NCI-H146 treated with DMSO at 0.1 percent for 48 hours (cell line): Measurements from ENCODE around the gene KRTAP4-3.
"Not testable (repeated sequence)": the region's sequence is repeated elsewhere in the genome, so short reads cannot be mapped to it uniquely, and the experiment has no call there.

Experiments used
- DNase-seq: peaks from one replicate; lab custom pipeline; 2025; ENCODE audit not compliant: unreplicated experiment; lab: John Stamatoyannopoulos, UW

KRTAP4-3 gene

DNA sequence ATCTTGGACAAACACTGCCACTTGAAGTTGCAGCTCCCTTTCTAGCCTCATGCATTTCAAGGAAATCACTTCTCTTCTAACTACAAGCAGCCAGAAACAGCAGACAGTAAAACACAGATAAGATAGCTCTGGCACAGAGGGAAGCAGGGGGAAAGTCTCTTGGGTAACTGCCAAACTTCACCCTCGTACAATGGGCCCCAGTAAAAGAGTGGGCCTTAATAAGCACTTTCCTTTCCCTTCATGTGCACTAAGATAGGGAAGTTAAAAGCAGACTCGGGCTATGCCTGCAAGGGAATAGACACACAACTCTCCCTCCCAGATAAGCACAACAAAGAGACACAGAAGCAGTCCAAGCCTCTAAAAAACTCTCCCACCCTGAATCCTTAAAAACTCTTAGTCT, 14.2 kb downstream of the KRTAP4-3 start:
- DNase-seq = no peak

DNA sequence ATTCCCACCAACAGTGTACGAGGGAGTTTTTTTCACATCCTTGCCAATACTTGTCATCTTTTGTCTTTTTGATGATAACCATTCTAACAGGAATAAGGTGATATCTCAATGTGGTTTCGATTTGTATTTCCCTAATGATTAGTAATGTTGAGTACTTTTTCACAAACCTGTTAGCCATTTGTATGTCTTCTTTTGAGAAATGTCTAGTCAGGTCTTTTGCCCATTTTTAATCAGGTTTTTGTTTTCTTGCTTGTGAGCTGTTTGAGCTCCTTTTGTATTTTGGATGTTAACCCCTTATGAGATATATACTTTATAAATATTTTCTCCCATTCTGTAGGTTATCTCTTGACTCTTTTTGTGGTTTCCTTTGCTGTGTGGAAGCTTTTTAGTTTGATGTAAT, 16.5 kb downstream of the KRTAP4-3 start:
- no peak for DNase-seq

DNA sequence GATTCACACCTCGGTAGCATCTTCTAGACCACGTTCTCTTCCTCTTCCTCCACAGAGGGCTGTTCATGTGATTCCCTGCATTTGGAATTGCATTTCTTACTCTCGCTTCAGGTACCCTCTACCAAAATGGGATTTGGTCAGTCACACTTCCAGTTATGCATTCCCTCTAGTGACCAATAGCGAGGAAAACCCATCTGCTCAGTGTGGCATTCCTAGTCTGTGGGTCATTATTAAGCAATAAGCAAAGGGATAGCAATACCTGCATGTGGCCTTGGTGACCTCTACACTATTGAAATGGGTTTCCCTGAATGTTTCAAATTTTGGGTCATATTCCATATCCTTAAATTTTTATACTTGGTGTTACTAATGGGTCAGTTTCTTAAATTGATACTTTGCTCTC, 18.0 kb downstream of the KRTAP4-3 start:
- DNase-seq = no peak

DNA sequence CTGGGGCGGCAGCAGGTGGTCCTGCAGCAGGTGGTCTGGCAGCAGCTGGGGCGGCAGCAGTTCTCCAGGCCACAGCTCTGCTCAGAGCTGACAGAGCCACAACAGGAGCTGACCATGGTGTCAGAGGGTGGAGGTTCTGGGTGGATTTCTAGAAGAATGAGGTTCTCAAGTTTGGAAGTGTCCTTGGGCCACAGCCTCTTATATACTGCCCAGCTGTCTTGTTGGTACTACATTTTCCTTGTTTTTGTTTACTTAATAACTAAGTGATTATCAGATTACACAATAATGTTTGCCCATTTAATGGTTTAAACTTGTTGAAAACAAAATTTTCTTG, 18.4 kb downstream of the KRTAP4-3 start, which contains the start of gene KRTAP4-5:
KRTAP4-5 (minus strand) TSS at position 174 of the 334 bp plus-strand sequence; CDS start at position 116, 58 bp downstream.
- no peak for DNase-seq

DNA sequence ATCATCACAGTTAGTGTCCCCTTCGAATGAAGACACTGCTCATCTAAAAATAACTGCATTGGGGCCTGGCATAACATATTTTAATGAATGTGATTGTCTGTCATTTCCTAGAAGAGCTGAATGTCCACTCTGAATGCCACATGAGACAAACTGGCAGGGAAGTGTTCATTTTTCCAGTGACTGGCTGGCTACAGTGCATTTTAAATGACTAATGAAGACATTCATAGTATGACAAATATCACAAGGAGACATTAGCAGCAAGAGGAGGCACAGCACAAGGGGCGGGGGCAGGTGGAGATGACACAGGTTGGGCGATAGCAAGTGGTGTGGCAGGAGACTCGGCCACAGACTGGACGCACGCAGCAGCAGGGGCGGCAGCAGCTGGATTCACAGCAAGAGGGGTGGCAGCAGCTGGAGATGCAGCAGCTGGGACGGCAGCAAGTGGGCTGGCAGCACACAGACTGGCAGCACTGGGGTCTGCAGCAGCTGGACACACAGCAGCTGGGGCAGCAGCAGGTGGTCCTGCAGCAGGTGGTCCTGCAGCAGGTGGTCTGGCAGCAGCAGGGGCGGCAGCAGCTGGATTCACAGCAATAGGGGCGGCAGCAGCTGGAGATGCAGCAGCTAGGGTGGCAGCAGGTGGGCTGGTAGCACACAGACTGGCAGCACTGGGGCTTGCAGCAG, 18.9 kb downstream of the KRTAP4-3 start:
- not testable (repeated sequence) for DNase-seq

DNA sequence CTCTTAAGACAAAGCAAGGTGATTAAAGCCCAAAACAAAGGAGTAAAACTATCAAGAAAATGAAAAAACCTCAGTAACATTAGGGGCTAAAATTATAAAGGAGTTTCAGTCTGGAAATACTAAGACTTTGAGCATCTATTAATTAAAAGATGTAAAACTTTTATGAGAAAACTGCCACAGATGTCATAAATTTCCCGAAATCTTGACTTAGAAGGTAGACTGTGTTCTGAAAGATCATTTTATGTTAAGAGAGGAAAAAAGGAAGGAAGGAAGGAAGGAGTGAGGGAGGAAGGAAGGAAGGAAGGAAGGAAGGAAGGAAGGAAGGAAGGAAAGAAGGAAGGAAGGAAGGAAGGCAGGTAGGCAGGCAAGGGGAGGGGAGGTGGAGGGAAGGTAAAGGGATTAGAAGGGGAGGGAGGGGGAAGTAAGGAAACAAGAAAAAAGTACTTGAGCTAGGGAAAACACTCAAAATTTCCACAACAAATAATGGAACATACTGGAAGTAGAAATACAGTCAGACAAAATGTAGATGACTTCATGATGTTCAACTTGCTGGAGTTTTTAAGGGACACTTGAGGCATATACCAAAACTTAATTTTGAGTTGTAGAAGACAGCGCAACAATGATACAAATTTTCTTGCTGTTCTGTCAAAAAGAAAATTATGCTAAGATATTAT, 20.4 kb downstream of the KRTAP4-3 start:
- DNase-seq = no peak

DNA sequence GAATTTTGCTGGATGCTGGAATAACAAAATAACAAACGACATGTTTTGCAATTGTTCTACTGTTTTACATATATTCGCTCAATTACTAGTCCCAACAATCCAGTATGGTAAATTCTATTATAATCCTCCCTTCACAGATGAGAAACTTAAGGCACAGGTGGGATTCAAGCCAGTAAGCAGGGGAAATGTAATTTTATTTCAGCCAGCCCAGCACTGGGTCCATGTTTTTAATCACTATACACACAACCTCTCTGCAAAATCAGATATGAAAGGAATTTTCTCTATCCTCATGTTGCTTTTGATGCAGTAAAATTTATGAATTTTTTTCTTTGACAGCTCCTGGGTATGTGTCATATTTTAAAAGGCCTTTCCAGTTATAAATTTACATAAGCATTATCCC, 22.8 kb downstream of the KRTAP4-3 start:
- no peak for DNase-seq

DNA sequence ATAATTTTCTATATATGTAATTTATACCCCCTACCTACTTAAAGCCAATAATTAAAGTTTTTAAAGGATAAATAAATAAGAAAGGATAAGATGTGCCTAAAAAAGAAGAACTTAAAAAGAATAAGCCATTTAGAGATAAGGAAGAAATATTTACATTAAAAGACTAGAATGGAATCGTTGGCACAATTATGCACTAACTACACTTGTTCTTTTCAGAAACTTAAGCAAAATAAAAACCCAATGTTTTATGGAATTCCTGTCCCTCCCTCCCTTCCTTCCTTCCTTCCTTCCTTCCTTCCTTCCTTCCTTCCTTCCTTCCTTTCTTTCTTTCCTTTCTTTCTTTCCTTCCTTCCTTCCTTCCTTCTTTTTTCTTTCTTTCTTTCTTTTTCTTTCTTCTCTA, 23.2 kb downstream of the KRTAP4-3 start:
- DNase-seq = no peak

DNA sequence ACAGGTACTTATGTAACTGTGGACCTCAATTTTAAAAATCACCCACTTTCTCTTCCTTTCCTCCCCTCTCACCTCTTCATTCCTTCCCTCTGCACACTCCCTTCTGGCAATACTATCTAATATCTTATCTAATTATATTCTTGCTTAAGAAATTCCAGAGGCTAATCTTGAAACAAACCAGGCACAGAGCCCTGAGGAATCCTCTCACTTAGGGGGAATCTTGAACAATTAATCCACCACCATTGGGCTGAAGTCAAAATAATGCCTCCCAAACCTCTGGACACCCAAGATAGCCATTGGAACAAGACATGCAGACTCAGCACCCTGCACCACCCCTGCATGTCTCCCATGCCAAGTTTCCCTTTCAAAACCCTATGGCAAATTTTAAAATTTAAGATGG, 26.7 kb downstream of the KRTAP4-3 start:
- no peak for DNase-seq

DNA sequence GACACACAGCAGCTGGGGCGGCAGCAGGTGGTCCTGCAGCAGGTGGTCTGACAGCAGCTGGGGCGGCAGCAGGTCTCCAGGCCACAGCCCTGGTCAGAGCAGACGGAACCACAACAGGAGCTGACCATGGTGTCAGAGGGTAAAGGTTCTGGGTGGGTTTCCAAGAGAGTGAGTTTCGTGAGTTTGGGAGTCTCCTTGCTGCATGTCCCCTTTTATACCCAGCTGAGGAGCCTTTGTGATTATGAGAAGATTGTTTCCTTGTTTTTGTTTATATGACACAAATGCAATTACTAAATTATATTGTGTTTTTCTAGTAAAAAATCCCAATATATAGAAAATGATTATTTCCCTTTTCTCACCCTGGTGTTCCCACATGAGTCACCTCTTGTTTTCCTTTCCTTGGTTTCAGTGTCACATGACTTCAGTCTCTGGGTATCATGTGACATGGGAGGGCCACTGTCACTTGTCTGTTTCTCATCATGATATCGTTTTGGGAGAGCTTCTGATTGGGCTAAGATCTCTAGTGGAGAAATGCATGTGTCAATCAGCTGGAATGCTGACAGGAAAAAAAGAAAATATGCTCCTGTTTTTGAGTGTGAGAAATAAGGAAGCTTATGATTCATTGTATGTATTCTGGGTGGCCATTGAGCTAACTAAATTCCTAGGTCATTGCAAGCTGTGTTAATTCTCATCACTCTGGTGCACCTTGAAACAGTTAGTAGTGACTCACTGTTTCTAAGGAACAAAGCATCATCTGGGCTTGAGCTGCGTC, 27.5 kb downstream of the KRTAP4-3 start, which contains the start of gene KRTAP4-6:
KRTAP4-6 (minus strand) TSS at position 185 of the 772 bp plus-strand sequence; CDS start at position 128, 57 bp downstream.
- DNase-seq = no peak

DNA sequence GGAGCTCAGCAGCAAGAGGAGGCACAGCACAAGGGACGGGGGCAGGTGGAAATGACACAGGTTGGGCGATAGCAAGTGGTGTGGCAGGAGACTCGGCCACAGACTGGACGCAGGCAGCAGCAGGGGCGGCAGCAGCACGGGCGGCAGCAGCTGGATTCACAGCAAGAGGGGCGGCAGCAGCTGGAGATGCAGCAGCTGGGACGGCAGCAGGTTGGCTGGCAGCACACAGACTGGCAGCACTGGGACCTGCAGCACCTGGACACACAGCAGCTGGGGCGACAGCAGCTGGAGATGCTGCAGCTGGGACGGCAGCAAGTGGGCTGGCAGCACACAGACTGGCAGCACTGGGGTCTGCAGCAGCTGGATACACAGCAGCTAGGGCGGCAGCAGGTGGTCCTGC, 28.2 kb downstream of the KRTAP4-3 start:
- not testable (repeated sequence) for DNase-seq

DNA sequence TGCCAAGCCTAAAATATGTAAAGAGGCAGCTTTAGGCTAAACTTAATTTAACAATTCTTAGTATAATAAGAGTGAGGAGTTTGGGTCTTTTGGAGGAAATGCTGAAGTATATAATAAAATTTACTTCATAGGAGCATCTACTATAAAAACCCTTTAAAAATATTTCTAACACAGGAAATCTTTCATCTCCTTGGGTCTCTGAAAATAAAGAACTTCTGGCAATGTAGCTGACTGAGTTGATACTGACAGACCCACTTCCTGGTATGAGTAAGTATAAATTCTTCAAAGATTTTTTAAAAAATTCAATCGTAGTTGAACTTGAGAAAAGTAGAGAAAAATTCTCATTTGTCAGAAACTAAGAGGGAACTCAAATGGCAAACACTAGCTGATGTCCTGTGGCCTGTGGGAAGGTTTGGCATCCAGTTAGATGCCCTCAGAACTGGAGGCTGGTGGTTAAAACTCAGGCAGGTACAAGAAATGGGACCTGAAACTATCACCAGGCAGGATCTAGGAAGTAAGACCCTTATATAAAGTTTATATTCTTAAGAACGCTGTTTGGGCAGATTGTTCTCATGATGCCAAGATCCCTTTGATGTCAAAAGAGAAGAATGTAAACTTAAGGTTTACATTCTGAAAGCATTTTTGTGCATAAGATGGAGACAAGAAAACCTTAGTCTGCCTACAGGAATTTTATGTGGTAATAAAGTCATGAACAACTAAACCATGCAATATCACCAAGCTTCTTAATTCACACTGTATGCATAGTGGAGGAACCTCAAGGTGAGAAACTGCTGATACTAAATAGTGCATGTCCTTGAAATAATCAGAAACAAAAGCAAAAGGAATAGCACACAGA, 33.9 kb downstream of the KRTAP4-3 start:
- no peak for DNase-seq

DNA sequence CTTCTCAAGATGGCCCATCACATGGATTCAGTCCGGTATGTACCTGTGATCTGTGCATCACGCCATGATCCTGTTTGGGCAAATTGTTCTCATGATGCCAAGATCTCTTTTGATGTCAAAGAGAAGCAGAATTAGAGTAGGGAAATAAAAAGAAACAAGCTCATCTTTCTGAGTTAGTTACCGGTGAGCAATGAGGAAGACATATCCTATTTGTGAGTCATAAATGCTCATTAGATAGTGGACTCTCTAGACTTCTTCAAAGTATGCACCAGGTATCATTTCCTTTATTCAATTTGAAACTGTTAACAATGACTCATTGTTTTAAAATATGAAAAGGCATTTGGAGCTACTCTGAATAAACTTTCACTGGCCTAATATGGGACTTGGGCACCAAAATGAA, 36.0 kb downstream of the KRTAP4-3 start:
- no peak for DNase-seq

DNA sequence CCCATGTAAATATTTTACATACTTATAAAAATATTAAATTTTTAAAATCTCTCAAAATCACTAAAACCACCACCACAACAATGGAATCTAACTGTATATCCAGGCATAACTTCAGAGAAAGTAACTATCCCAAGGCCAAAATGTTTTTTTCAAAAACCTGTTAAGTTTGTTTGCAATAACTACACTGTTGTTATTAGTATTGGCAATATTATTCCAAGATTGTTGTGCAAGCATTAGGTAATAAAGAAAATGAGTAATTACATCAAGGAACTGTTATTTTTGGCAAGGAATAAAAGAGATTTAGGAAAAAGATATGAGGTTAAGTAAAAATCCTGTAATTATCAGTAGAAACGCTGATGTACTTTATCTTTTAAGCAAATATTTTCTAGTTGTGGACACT, 40.6 kb downstream of the KRTAP4-3 start:
- DNase-seq = no peak

DNA sequence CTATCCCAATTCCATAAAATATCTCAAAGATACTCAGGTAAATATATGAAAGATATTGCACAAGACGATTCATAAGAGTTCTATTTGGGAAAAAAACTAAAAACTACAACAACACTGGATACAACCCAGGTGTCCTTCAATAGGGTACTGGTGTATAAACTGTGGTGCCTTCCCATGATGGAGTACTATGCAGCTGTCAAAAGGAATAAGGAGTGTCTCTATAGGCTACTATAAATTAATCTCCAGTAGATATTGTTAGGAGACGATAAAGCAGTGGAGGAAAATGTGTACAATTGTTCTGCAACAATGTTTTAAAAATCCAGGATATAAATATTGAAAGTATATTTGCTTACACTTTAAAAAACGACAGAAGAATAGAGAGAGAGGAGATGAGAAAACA, 41.6 kb downstream of the KRTAP4-3 start:
- DNase-seq = no peak

DNA sequence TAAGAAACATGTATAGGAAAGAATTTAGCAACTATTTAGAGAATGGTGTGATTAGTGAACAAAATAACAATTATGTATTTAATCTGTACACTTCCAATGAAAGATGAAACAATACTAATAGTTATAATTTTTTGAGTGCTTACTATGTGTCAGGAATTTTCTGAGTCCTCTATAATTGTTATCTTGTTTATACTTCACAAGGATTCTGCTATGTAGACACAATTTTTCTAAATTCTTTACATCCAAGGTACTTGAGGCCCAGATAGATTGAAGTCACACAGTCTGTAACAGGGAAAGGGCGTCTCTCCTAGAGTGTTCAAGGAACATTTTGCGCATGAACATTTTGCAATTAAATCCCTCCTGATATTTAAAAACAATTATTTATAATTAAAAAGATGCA, 43.0 kb downstream of the KRTAP4-3 start:
- DNase-seq = no peak

DNA sequence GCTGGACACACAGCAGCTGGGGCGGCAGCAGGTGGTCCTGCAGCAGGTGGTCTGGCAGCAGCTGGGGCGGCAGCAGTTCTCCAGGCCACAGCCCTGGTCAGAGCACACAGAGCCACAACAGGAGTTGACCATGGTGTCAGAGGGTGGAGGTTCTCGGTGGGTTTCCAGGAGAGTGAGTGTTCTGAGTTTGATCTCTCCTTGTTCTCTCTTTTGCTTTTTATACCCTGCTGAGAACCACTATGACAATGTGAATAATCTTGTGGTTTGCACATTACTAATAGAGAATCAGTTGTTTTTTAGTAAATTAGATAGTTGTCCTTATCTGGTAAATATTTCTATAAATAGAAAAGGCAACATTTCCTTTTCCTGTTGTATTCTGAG, 44.0 kb downstream of the KRTAP4-3 start, which contains the start of gene KRTAP4-12:
KRTAP4-12 (minus strand) TSS at position 192 of the 381 bp plus-strand sequence; CDS start at position 132, 60 bp downstream.
- DNase-seq = not testable (repeated sequence)

DNA sequence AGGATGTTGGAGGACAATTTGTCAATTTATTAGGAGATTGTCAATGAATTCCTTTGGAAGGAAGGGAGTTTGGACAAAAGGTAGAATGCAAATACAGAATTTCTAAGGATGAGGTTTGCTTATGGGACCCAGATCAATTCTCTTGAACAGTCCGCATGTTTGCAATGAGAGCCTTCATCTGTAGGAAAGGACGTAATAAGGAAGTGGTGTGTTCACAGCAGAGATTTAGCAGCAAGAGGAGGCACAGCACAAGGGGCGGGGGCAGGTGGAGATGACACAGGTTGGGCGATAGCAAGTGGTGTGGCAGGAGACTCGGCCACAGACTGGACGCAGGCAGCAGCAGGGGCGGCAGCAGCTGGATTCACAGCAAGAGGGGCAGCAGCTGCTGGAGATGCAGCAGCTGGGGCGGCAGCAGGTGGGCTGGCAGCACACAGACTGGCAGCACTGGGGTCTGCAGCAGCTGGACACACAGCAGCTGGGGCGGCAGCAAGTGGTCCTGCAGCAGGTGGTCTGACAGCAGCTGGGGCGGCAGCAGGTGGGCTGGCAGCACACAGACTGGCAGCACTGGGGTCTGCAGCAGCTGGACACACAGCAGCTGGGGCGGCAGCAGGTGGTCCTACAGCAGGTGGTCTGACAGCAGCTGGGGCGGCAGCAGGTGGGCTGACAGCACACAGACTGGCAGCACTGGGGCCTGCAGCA, 44.6 kb downstream of the KRTAP4-3 start:
- not testable (repeated sequence) for DNase-seq

DNA sequence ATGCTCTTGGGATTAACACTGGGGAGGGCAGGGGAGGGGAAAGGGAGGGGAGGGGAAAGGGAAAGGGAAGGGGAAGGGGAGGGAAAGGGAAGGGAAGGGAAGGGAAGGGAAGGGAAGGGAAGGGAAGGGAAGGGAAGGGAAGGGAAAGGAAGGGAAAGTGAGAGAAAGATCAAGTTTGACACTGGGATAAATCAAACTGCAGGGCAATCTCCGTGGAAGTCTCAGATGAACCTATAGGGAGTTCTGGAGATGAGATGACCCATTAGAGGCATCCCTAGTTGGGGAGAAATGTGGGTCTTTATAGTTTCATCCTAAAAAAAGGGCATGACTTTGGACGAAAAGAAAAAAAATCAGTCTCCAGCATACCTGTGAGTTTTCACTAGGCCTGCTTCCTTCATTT, 46.3 kb downstream of the KRTAP4-3 start:
- DNase-seq = no peak
